Dedifferentiated amniotic fluid mesenchymal stem cell (primary cell): ENCODE results near the gene TFPT.

Experiments
- DNase-seq: peaks from one replicate; pipeline ENCODE4 v3.0.0-alpha.2; 2016; ENCODE audit errors: extremely low spot score

The TFPT gene

DNA sequence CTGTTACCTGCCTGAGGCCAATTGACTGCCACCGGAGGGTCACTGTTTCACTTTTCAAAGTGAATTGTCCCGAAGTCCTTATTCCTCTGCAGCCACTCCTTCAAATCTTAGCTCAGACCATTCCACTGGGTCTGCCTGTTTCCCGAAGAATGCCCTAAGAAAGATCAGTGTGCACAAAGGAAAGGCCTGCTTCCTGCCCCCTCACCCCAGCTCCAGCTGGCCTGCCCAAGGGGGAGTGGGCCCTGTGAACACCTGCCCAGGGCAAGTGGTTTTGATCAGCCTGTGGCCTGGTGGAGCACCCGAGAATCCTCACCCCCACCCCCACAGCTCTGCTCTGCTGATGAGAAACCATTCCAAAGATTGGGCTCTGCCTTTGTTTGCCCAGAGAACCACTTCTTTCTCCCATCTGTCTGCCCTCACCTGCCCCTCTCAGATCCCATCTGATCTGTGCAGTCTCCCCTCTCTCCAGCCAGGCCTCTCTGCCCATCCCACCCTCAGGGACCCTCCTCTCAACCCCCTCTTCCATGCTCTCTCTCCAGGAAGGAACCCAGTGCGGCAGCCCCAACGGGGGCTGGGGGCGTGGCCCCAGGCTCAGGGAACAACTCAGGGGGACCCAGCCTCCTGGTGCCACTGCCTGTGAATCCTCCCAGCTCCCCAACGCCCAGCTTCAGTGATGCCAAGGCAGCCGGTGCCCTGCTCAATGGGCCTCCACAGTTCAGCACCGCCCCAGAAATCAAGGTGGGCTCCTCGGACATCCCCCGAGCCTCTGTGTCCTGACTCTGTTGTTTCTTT, 33.8 kb upstream of the TFPT start:
- no peak for DNase-seq

- DNase-seq, result no peak
Measured at GRCh38 chr19:54148158-54148557, 32.7 kb upstream of the TFPT start.

GRCh38 chr19:54147676-54148075, 32.2 kb upstream of the TFPT start:
- no peak for DNase-seq

GRCh38 chr19:54145541-54146158, 30.2 kb upstream of the TFPT start:
- no peak for DNase-seq

DNA sequence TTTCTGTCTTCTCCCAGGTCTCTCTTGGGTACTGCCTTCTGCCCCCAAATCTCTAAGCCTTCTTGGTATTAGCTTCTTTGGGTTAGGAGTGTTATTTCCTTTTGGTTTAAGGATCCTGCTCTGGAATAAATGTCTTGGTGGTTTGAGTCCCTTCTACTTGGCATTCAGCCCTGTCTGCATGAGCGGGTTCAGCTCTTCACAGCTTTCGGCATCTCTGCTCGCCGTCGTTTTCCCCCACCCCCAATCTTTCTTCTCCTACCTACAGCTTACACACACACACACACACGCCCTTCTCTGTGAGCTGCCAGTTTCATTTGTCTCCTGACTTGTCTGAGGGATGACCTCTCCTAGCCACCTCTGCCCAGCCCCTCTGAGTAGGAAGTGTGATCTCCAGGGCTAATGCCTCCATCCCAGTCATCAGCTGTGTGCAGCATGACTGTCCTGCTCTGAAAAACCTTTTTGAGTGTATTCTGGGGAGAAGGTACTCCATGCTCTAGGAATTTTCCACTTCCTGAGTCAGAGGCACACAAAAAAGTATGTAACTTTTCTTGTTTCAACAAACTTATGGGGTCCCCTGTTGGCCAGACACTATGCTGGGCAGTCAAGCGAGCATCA, 26.8 kb upstream of the TFPT start:
- no peak for DNase-seq

- DNase-seq, result no peak
Measured at GRCh38 chr19:54141356-54141755, 25.9 kb upstream of the TFPT start.

DNA sequence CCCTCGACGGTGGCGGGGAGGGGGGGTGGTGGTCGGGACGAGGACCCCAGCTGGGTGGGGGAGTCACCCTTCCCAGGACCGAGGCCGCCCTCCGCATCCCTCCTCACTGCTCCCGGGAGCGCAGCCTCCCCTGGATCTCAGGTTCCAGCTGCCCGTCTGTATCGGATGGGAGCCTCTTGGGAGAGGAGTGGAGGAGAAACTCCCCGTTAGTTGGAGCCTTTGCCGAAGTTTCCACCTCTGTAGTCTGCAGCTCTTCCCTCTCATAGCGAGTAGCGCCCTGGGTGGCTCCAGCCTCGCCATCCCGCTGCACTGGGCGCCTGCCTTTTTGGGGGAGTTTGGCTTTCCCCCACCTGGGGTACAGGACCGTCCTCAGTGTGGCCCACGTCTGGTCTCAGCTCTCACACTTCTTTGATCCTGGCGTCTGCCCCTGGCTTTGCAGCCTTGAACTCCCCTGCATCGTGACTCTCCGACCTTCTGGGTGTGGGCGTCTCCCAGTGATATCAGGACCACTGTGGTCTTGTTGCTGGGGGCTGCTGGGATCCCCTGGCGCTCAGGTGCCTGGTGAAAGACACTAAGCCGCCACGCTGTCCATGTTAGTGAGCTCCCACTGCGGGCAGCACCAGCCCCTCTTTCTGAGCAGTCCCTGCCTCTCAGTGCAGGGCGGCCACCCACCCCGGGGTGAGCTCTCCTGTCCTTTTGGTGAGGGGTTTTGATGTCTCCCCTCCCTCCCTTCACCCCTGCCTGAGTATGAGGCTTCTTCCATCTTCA, 23.2 kb upstream of the TFPT start:
- DNase-seq, result no peak

DNA sequence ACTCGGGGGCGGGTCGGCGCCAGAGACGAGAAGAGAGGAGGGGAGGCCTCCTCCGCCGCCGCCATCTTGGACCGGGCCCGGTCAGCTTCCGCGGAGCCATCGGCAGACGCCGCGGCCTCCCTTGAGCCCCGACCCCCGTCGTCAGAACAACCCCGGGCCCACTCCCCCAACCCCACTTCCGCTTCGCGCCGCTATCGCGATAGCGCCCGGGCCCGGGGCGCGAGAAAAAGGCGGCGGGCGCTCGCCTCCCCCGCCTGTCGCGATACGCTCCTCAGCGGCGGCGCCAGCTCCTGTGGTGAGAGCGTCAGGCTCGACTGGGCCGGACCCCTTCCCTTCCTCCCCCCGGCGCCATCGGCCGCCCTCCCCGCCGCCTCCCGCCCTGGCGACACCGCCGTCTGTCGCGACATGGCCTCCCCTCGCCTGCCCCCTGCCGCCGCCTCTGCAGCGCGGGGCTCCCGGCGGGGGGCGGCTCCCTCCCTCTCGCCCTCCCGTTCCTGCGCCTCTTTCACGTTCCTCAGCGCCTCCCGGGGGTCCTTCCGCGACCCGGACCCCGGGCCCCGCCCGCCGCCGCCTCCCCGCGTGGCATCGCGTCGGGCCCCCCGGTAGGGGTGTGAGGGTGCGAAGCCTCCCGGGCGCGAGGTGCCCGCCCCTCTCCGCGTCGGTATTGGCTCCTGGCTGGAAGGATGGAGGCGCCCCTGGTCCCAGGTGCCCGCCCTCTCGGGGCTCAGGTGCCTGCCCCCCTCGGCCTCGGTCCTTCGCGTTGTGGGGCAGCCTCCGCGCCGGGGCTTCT, 22.4 kb upstream of the TFPT start, which contains the start of gene CNOT3:
Gene CNOT3 (plus strand): TSS at position 64 of the 790 bp plus-strand sequence. CDS start 5,217 bp downstream, outside the sequence.
- no peak for DNase-seq

DNA sequence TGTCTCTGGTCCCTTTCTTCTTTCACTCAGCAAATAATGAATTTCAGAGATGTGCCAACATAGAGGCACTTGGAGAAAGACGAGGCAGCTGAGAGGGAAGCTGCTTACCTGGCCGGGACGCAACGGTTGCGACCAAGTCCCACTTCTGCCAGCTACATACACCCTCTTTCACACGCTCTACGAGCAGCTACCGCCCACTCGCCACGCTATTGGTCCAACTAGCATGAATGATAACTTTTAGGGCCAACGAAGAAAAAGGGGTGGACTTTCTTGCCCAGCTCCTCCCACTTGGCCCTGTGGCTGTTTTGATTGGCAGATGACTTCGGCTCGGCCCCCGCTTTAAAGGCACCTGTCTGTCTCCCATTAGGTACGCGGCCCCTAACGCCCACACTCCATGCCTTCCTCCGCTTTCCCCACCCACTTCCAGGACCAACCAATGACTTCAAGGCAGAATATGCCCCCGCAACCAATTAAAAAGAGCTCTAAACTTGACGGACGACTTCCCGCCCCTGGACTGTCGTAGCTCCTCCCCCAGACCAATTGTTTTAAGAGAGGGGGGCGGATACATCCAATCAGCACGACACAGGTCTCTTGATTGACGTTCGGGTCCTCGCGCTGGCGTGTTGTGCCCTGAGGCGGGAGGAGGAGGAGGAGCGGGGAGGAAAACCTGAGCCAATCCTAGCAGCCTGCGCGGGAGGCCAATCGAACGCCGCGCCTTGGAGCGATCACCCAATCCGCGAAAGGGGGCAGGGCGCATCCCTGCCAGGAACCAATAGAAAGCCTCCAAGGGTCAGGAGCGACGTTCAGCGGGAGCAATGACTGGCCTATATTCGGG, 21.6 kb upstream of the TFPT start:
- peak; percentile 100 for DNase-seq

- no peak for DNase-seq
Measured at GRCh38 chr19:54136086-54136863, 20.8 kb upstream of the TFPT start.

- no peak for DNase-seq
Measured at GRCh38 chr19:54133957-54134590, 18.6 kb upstream of the TFPT start.

DNA sequence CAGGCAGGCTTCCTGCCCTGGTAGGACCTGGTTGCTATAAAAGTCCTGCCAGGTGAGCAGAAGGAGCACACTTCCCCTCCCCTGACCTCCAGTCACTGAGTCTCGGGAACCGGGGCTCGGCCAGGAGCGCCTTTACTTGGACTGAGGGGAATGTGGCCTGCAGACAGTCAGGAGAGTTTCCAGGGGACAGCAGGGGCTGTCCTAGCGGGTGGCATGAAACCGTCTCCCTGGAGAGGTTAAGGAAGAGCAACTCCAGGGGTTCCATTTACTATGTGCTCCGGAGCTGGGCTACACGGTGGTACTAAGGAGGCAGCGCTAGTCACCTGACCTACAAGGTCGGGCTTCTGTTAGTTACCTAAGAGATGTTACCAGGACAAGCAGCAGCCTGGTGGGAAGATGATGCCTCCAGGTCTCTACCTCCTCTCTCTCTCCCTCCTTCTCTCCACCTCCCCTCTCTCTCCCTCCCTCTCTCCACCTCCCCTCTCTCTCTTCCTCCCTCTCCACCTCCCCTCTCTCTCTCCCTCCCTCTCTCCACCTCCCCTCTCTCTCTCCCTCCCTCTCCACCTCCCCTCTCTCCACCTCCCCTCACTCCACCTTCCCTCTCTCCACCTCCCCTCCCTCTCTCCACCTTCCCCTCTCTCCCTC, 18.0 kb upstream of the TFPT start:
- DNase-seq, result no peak

DNA sequence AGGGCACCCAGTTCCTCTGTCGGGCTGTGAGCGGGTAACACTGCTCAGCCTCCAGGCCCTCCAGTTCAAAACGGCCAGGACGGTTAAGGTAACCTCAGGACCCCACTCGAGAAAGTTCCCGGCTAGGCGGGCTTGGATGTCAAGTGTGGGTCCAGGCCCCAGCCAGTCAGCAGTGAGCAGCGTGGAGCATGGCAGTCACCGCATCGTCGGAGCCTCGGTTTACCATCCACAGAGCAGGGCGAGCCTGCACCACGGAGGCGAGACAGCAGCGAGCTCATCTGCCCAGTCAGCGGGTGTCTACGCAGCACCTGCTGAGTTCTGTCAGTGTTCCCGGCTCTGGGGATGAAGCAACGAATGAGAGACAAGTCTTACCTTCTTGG, 14.2 kb upstream of the TFPT start:
- DNase-seq, result no peak

DNA sequence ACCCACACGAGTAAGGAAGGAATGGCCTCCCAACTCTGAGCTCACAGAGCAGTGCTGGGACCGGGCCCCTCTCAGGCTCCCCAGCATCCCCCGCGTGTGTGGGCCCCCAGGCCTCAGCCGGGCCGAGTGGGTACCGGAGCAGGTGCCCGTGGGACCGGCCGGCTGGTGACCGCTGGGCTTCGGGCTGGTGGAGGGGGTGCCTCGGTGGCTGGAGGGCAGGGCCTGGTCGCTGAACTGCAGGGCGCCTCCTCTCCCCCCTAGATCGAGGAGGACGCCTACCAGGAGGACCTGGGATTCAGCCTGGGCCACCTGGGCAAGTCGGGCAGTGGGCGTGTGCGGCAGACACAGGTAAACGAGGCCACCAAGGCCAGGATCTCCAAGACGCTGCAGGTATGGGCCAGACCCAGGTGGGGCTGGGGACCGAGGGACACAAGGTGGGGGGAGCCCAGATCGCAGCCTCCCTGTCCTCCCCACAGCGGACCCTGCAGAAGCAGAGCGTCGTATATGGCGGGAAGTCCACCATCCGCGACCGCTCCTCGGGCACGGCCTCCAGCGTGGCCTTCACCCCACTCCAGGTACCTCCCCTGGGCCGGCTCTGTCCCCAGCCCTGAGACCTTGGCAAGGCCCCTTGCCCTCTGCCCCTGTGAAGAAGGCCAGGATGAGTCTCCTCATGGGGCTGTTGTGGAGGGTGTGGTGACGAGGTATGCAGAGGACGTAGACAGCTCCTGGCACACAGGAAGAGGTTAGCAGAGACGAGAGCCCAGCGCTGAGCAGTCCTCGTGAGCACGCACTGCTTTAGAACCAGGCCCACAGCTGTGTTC, 13.5 kb upstream of the TFPT start:
- DNase-seq, result no peak

GRCh38 chr19:54128441-54128725, 12.9 kb upstream of the TFPT start:
- DNase-seq, result no peak

DNA sequence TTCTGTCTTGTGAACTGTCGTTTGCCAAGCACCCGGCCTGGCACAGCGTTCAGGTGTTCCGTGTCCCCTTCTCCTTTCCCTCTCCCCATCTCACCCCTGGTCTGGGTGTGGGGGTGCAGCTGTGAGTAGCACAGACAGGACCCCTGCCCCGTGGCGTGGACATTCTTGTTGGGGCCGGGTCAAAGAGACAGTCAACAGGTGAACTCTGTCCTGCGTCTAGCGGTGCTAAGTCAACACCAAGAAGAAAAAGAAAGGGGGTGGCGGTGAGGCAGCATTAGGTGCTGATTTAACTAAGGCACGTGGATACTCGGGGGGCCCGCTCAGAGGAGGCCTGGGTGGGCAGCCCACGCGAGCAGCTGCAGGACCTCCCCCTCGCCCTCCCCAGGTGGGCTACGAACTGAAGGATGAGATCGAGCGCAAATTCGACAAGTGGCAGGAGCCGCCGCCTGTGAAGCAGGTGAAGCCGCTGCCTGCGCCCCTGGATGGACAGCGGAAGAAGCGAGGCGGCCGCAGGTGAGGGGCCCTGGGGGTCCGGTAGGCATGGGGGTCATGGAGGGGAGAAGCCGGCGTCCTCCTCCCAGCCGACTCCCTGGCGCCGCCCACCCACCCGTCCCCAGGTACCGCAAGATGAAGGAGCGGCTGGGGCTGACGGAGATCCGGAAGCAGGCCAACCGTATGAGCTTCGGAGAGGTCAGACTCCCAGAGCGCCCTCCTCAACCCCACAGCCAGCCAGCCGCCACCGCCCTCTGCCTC, 12.4 kb upstream of the TFPT start:
- DNase-seq, result no peak

DNA sequence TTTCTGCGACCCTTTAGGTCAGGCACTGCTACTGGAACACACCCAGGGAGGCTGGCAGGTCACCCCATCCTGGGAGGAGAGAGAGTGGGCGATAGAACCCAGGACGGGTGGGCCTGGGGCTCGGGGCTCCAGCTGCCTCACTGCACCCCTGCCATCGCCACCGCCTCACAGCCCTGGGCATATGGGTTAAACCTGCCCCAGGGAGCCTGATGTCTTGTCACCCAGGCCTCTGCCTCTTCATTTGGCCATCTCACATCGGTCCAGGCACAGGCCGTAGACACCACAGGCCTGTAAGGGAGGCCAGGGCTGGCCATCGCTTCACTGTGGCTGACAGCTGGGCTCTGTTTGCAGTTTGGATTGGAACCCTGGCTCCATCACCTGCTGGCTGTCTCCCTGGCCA, 10.3 kb upstream of the TFPT start:
- DNase-seq, result no peak
